ENCODE data around the gene BABAM2. TPM values are rescaled to one million over a fixed set of nuclear protein-coding genes. Genes with fewer than 3 reads are reported as not detected.

The BABAM2 gene
- total RNA-seq, 1 donor = 28.5 TPM

DNA sequence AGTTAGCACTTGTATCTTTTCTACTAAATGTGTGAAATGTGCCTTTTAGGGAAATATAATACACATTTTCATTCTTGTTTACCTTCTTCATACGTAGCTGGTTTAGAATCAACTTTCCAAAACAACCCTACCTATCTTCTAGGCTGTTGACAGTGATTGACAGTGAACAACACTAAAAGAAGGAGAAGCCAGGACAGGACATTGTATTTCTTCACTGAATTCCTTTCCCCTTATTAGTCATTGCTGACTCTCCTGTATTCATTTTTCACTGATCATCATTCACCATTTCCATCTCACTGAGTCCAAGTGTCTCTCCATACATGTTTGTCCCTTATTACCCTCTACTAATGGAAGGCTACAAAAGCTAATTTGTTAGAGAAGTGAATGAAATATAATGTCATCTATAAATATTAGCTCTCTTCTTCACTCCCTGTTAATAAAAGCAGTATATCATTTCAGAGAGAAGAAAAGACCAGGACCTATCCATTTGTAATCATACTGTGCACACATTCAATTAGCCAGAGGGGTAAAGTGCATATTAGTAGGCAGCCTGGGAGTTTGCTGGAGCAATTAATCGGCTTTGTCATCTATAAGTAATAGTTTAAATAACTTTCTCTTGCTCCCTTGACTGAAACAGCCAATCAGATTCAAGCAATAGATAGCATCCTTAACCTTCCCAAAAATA, 309.6 kb downstream of the BABAM2 start:
- TF ChIP-seq, protein P1, sequence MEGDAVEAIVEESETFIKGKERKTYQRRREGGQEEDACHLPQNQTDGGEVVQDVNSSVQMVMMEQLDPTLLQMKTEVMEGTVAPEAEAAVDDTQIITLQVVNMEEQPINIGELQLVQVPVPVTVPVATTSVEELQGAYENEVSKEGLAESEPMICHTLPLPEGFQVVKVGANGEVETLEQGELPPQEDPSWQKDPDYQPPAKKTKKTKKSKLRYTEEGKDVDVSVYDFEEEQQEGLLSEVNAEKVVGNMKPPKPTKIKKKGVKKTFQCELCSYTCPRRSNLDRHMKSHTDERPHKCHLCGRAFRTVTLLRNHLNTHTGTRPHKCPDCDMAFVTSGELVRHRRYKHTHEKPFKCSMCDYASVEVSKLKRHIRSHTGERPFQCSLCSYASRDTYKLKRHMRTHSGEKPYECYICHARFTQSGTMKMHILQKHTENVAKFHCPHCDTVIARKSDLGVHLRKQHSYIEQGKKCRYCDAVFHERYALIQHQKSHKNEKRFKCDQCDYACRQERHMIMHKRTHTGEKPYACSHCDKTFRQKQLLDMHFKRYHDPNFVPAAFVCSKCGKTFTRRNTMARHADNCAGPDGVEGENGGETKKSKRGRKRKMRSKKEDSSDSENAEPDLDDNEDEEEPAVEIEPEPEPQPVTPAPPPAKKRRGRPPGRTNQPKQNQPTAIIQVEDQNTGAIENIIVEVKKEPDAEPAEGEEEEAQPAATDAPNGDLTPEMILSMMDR (IDR thresholded peaks at IDR 0.05; ENCODE audit: insufficient read depth, low read depth, low read length) = no peak
- no peak for DNase-seq (ENCODE audit: low read depth)
- no peak overlapping the region for H3K4me3 ChIP-seq (ENCODE audit: low read depth, low read length)

DNA sequence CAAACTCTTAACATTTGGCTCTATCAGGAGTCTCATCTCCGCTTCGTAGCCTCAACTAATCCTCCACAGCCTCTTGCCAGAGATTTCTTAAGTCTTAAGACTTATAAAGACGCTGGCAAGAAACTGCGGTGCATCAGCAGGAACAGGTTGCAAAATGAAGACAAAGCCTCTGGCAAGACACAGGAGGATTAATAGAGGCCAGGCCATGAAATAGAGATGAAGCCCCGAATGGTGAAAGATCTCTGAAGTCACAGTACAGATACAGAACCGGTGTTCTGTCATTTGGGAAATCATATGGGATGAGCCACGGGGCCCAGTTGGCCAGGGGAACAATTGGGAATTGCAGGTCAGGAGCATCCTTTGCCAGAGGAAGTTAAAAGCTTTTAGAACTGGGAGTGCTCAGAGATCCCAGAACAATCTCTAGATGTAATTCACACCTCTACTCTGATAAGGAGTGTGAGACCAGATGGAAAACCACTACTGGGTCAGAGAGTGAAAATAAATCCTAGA, 311.2 kb downstream of the BABAM2 start:
- TF ChIP-seq, protein P1 (IDR thresholded peaks at IDR 0.05; ENCODE audit: insufficient read depth, low read depth, low read length) = no peak
- no peak overlapping the region for H3K4me3 ChIP-seq (ENCODE audit: low read depth, low read length)
- DNase-seq (ENCODE audit: low read depth) = peak; percentile 35

DNA sequence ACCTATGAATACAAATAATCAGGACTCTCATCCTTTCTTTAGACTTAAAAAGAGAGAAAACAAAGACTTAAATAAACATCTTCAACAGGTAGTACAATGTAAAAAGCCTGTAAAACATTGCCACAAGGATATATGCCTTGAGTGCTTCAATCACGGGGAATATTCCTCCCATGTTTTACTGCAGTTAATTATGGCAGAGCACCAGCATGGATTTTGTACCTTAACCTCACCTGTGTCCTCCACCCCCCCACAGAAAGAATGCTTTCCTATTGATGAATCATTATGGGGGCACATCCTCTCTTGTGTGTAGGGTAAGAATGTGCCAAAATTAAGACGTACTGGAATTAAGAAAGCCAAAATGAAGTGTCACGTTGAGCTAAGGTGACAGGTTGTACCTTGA, 312.2 kb downstream of the BABAM2 start:
- TF ChIP-seq, protein P1 (IDR thresholded peaks at IDR 0.05; ENCODE audit: insufficient read depth, low read depth, low read length) = no peak
- DNase-seq (ENCODE audit: low read depth) = no peak
- no peak overlapping the region for H3K4me3 ChIP-seq (ENCODE audit: low read depth, low read length)

DNA sequence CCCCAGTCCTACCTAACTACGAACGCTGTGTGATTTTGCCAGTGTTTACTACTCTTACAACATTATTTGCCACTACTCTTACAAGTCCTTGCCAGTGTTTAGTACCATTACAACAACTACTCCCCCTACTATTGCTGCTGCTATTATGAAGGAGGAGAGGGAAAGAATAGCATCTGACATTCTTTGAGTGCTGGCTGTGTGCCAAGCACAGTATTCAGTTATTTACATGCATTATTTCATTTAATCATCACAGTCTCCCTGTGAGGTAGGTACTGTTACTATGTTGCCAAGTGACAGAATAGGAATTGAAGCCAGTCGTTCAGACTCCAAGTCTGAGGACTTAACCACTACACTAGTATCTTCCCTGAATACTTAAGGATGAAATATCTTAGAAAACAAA, 316.2 kb downstream of the BABAM2 start:
- TF ChIP-seq, protein P1 (IDR thresholded peaks at IDR 0.05; ENCODE audit: insufficient read depth, low read depth, low read length) = no peak
- DNase-seq (ENCODE audit: low read depth) = no peak
- H3K4me3 ChIP-seq (ENCODE audit: low read depth, low read length) = no peak overlapping the region

DNA sequence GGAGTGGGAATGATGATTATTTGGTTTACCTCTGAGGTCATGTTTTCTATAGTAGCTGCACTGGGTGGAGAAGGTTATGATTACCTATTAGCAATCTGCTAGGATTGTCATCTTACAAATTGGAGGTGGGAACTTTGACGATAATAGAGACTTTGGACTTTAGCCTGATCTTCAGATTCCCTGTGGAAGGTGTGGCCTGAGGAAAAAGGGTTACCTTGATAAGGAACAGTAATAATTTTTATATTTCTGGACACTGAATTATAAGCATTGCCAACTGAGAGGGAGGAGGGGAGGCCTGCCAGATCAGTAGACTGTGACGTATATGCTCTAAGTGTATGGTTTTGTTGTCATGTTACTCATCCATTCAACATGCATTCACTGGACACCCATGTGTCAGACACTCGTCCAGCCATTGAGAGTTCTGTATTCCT, 318.7 kb downstream of the BABAM2 start:
- H3K4me3 ChIP-seq (ENCODE audit: low read depth, low read length) = no peak overlapping the region
- no peak for DNase-seq (ENCODE audit: low read depth)
- TF ChIP-seq, protein P1 (IDR thresholded peaks at IDR 0.05; ENCODE audit: insufficient read depth, low read depth, low read length) = no peak

DNA sequence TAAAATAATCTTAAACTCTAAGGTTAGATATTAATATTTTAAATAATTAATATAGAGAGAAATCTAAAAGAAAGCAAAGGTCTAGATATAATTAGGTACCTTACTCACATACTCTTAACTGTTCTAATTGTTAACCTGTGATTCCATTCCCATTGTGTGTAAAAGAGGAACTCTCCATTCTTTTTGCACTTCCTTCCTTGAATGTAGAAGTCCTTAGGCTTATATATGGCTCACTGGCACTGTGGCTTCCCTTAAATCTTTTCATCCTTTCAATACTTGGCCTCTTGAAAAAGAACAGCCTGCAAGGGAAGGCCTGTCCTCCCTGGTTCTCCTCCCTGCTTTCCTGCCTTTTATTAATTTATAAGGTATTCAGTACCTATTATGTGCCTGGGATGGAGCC, 319.3 kb downstream of the BABAM2 start:
- no peak for DNase-seq (ENCODE audit: low read depth)
- no peak overlapping the region for H3K4me3 ChIP-seq (ENCODE audit: low read depth, low read length)
- TF ChIP-seq, protein P1 (IDR thresholded peaks at IDR 0.05; ENCODE audit: insufficient read depth, low read depth, low read length) = no peak

DNA sequence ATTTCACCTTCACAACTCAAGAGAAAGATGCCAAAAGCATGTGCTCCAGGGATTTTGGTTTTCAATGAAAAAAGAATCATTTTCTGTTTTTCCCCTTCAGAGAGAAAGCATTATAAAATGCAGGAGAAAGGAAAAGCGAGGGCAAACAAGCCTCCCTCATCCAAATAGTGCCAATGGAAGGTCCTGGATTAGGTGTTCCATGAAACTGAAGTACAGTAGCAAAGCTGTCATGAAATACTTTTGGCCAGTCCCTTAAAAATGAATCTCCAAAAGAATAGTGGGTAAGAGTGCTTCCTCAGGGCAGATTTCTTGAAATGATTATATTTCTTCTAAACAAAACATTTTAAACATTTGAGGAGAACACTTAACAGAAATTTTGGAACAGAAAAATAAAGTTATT, 320.0 kb downstream of the BABAM2 start:
- TF ChIP-seq, protein P1 (IDR thresholded peaks at IDR 0.05; ENCODE audit: insufficient read depth, low read depth, low read length) = no peak

More for the DNA sequence above, 320.0 kb downstream of the BABAM2 start:
- DNase-seq (ENCODE audit: low read depth) = no peak
- no peak overlapping the region for H3K4me3 ChIP-seq (ENCODE audit: low read depth, low read length)
